Caco-2 (cell line): Measurements from ENCODE around the gene TNFRSF13B. TPM values are rescaled to one million over a fixed set of nuclear protein-coding genes. Genes with fewer than 3 reads are reported as not detected.

Experiments
- BruUV-seq: library from RNA; stranded (reverse); fragments of 400-500 nt; replicated peaks from 2 replicates; lab custom pipeline; 2021; lab: Mats Ljungman, UMichigan
- CTCF ChIA-PET: fragments of 300-600 bp; sonication (Branson Sonifier 250); formaldehyde crosslinking; loops from one replicate; lab custom pipeline; 2022; ENCODE audit warnings: antibody characterized with exemption; lab: Charles Lee
- POLR2A ChIA-PET: fragments of 300-600 bp; sonication (Branson Sonifier 250); formaldehyde crosslinking; loops from one replicate; lab custom pipeline; 2022; ENCODE audit warnings: antibody characterized with exemption; lab: Charles Lee
- DNase-seq, 2 experiments: peaks; one replicate each; pipeline versions ENCODE4 v3.0.0 to v3.0.0-alpha.2; 2020 to 2022
- H3K27me3 ChIP-seq: replicated peaks from 2 replicates; pipeline ENCODE4 v1.6.0; 2011; ENCODE audit warnings: low read length; ENCODE audit not compliant: control insufficient read depth, insufficient read depth
- H3K36me3 ChIP-seq: 2 replicates; pipeline ENCODE4 v1.5.1; 2011; ENCODE audit warnings: low read length; ENCODE audit not compliant: control insufficient read depth, insufficient read depth
- H3K4me1 ChIP-seq: fragments of 250-450 bp; sonication (Bioruptor Pico); 2 replicates; pipeline ENCODE4 v1.5.1; 2020; ENCODE audit warnings: mild to moderate bottlenecking
- H3K4me3 ChIP-seq: 2 replicates; pipeline ENCODE4 v1.5.1; 2011; ENCODE audit warnings: low read depth, mild to moderate bottlenecking, control low read depth, low read length
- H3K9me3 ChIP-seq: fragments of 250-450 bp; sonication (Bioruptor Pico); 2 replicates; pipeline ENCODE4 v1.5.1; 2020; ENCODE audit warnings: mild to moderate bottlenecking, moderate library complexity
- H3K27ac Mint-ChIP-seq: one replicate; pipeline ENCODE4 v1.8.0; 2022; ENCODE audit warnings: mixed read lengths; ENCODE audit not compliant: unreplicated experiment
- H3K27me3 Mint-ChIP-seq: one replicate; pipeline ENCODE4 v1.8.0; 2022; ENCODE audit warnings: mixed read lengths; ENCODE audit not compliant: insufficient read depth, unreplicated experiment
- H3K36me3 Mint-ChIP-seq: one replicate; pipeline ENCODE4 v1.8.0; 2022; ENCODE audit warnings: mild to moderate bottlenecking, mixed read lengths; ENCODE audit not compliant: insufficient read depth, unreplicated experiment
- H3K4me1 Mint-ChIP-seq: one replicate; pipeline ENCODE4 v1.8.0; 2022; ENCODE audit warnings: low read depth, mixed read lengths; ENCODE audit not compliant: unreplicated experiment
- H3K4me3 Mint-ChIP-seq: one replicate; pipeline ENCODE4 v1.8.0; 2022; ENCODE audit warnings: mild to moderate bottlenecking, moderate library complexity, mixed read lengths; ENCODE audit not compliant: unreplicated experiment
- H3K9me3 Mint-ChIP-seq: one replicate; pipeline ENCODE4 v1.8.0; 2022; ENCODE audit warnings: mixed read lengths; ENCODE audit not compliant: unreplicated experiment
- CTCF ChIP-seq, 2 experiments: fragments of 200-600 bp in 1 of 2; IDR thresholded peaks; 1 replicate in 1 of 2; 2 replicates in 1 of 2; pipeline versions ENCODE4 v1.5.1 to v1.8.0; 2011 to 2022; ENCODE audit warnings: antibody characterized with exemption in 1 of 2, control low read depth in 1 of 2, inconsistent platforms in 1 of 2, low read depth in 1 of 2, low read length in 1 of 2, mild to moderate bottlenecking in 1 of 2, moderate library complexity in 1 of 2; ENCODE audit not compliant: insufficient read depth in 1 of 2, severe bottlenecking in 1 of 2, unreplicated experiment in 1 of 2
- intact Hi-C: fragments of 100-400 bp; cut with micrococcal nuclease; formaldehyde crosslinking; loops from one replicate; pipeline ENCODE4 v1.10.0; 2022; ENCODE audit not compliant: unreplicated experiment
- total RNA-seq: library from RNA; stranded (reverse); gene quantifications from 2 replicates; pipeline ENCODE4 v1.2.3, GENCODE V29; 2022

Gene TNFRSF13B
- total RNA-seq, 1 experiment from 2014 or later, result not detected

- no peaks in the 10 kb centered on the region for H3K9me3 Mint-ChIP-seq
- H3K4me3 ChIP-seq, result no peak overlapping the region
- TF ChIP-seq CTCF (IDR thresholded peaks at IDR 0.05; ENCODE audit: insufficient read depth in 1 of 2, low read depth in 1 of 2, low read length in 1 of 2, severe bottlenecking in 1 of 2, unreplicated experiment in 1 of 2), result peak in 1 of 2 experiments; percentile 21
- no peaks in the 10 kb centered on the region for H3K36me3 Mint-ChIP-seq
- intact Hi-C loops, result no loop called here
- H3K36me3 ChIP-seq, result no peaks in the 10 kb centered on the region
- peaks cover 14% of the 10 kb centered on the region for H3K9me3 ChIP-seq
- no peak for DNase-seq
- BruUV-seq, result no TSS peak
- H3K4me1 Mint-ChIP-seq, result no peaks in the 10 kb centered on the region
- no peaks in the 10 kb centered on the region for H3K4me1 ChIP-seq
- H3K27me3 ChIP-seq, result no peaks in the 10 kb centered on the region
- CTCF ChIA-PET, result no interaction called here
- H3K4me3 Mint-ChIP-seq, result no peak overlapping the region
- H3K27me3 Mint-ChIP-seq, result no peaks in the 10 kb centered on the region
- POLR2A ChIA-PET, result no interaction called here
- H3K27ac Mint-ChIP-seq, result no peak overlapping the region
These were observed 26.2 kb downstream of the TNFRSF13B start for GRCh38 chr17:16945663-16946218.

- no peaks in the 10 kb centered on the region for H3K4me1 Mint-ChIP-seq
- H3K36me3 ChIP-seq, result no peaks in the 10 kb centered on the region
- H3K4me3 ChIP-seq, result no peak overlapping the region
- BruUV-seq, result no TSS peak
- H3K27me3 Mint-ChIP-seq, result no peaks in the 10 kb centered on the region
- no peak overlapping the region for H3K27ac Mint-ChIP-seq
- H3K9me3 ChIP-seq, result peaks cover 14% of the 10 kb centered on the region
- POLR2A ChIA-PET, result no interaction called here
- H3K9me3 Mint-ChIP-seq, result no peaks in the 10 kb centered on the region
- no peak overlapping the region for H3K4me3 Mint-ChIP-seq
- no peaks in the 10 kb centered on the region for H3K36me3 Mint-ChIP-seq
- intact Hi-C loops, result no loop called here
- DNase-seq, result no peak
- CTCF ChIA-PET, result no interaction called here
- TF ChIP-seq CTCF (IDR thresholded peaks at IDR 0.05; ENCODE audit: insufficient read depth in 1 of 2, low read depth in 1 of 2, low read length in 1 of 2, severe bottlenecking in 1 of 2, unreplicated experiment in 1 of 2), result no peak
- no peaks in the 10 kb centered on the region for H3K27me3 ChIP-seq
- H3K4me1 ChIP-seq, result no peaks in the 10 kb centered on the region
These were observed 26.8 kb downstream of the TNFRSF13B start for GRCh38 chr17:16945136-16945482.

GRCh38 chr17:16944334-16945135, 27.4 kb downstream of the TNFRSF13B start:
- no peak for DNase-seq
- no peak overlapping the region for H3K4me3 ChIP-seq
- intact Hi-C loops, result no loop called here
- no peaks in the 10 kb centered on the region for H3K27me3 ChIP-seq
- Mint-ChIP-seq H3K4me3 (no peak overlapping the region), H3K36me3 (no peaks in the 10 kb centered on the region), H3K27me3 (no peaks in the 10 kb centered on the region), H3K27ac (no peak overlapping the region), H3K4me1 (no peaks in the 10 kb centered on the region), H3K9me3 (no peaks in the 10 kb centered on the region)
- H3K4me1 ChIP-seq, result no peaks in the 10 kb centered on the region
- ChIA-PET CTCF (no interaction called here), POLR2A (no interaction called here)
- peaks cover 8% of the 10 kb centered on the region; the same call in 1 of the 2 replicates for H3K9me3 ChIP-seq
- no TSS peak for BruUV-seq
- no peak for TF ChIP-seq CTCF (IDR thresholded peaks at IDR 0.05; ENCODE audit: insufficient read depth in 1 of 2, low read depth in 1 of 2, low read length in 1 of 2, severe bottlenecking in 1 of 2, unreplicated experiment in 1 of 2)
- no peaks in the 10 kb centered on the region for H3K36me3 ChIP-seq
